ENCODE measurements around the gene TTC1. TPM values are rescaled to one million over a fixed set of nuclear protein-coding genes. Genes with fewer than 3 reads are reported as not detected.

TTC1 gene
- total RNA-seq (100 to 1,000 TPM in 1 of 9 donors, 10 to 100 TPM in 8; 58.9 to 115 (median 79.8) TPM), polyA plus RNA-seq (100 to 1,000 TPM in 1 of 2 donors, 10 to 100 TPM in 1; 87.8 to 109 TPM)
- long read RNA-seq, donor 1, transcript TTC1-204 (5 exons, 1,119 nt): minor isoform, 22 of 62 reads
- long read RNA-seq, donor 1, transcript TTC1-201 (8 exons, 1,467 nt): major isoform, 28 of 62 reads
- long read RNA-seq, donor 1, transcript TTC1-205 (8 exons, 1,432 nt): minor isoform, 5 of 62 reads
- long read RNA-seq, donor 1, partial matches to known transcripts: 4 of 62 reads
- long read RNA-seq, donor 1, other reads (novel, unspliced or antisense): 3 of 62 reads
- long read RNA-seq, donor 2, transcript TTC1-204 (5 exons, 1,119 nt): minor isoform, 20 of 147 reads
- long read RNA-seq, donor 2, transcript TTC1-201 (8 exons, 1,467 nt): major isoform, 110 of 147 reads
- long read RNA-seq, donor 2, transcript TTC1-205 (8 exons, 1,432 nt): minor isoform, 12 of 147 reads
- long read RNA-seq, donor 2, partial matches to known transcripts: 3 of 147 reads
- long read RNA-seq, donor 2, other reads (novel, unspliced or antisense): 2 of 147 reads
- long read RNA-seq, donor 3, transcript TTC1-201 (8 exons, 1,467 nt): major isoform, 36 of 50 reads
- long read RNA-seq, donor 3, transcript TTC1-205 (8 exons, 1,432 nt): minor isoform, 6 of 50 reads
- long read RNA-seq, donor 3, partial matches to known transcripts: 3 of 50 reads
- long read RNA-seq, donor 3, other reads (novel, unspliced or antisense): 1 of 50 reads

DNA sequence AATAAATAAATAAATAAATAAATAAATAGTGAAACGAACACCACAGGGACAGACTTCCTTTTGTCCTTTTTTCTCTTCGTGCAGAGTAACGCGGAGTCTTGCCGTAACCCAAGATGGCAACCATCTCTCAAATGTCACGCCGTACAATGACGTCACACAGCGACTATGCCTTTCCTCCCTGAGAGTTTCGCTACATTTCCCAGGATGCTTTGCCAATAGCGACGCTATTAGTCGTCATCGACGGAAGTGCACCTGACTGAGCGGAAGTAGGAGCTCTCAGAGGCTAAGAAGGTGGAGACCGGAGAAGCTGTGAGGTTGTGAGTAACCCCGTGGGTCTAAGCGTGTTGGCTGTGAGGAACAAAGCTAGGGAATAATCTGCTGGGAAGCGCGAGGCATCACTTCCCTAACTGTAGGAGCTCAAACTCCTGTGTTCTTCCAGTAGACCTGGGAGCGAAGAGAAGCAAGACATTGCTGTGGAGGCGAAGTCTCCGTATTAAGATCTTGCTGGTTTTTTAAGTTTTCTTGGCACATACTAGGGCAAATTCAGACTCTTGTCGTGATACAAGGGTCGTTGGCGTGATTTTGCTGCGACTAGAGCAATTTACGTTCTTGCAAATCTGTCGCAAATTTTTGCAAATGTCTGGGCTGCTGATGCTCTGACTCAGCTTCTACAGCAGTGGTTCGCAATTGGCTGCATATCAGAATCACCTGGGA lies at the start of gene TTC1:
Gene TTC1 (plus strand): TSS at position 263 of the 714 bp plus-strand sequence. CDS start 1,390 bp downstream, outside the sequence.
- WGBS, 4 donors: 0 to 1% (median 0%) methylated on average over 28 to 31 of the region's 31 CpGs
- TF ChIP-seq CTCF (IDR thresholded peaks at IDR 0.05) (no peak), POLR2A (IDR thresholded peaks at IDR 0.05) (peak in 1 of 2 donors; percentile 79)
- intact Hi-C loops (cut with DNase I): no loop called here
- Histone ChIP-seq H3K27ac (peak within 1 kb of the TSS in 11 of 12 donors; percentile 59 to 90 (median 84)), H3K9me3 (no peaks in the 10 kb centered on the region), H3K4me1 (peaks cover 4 to 25% (median 18%) of the 10 kb centered on the region in 12 donors), H3K27me3 (no peaks in the 10 kb centered on the region), H3K4me3 (peak within 1 kb of the TSS; percentile 72 to 99 (median 86)), H3K36me3 (peaks cover 0 to 38% (median 28%) of the 10 kb centered on the region in 9 donors)
- DNase-seq (peak; percentile 90 to 98 (median 96)), ATAC-seq (peak; percentile 97 to 99 (median 98))

DNA sequence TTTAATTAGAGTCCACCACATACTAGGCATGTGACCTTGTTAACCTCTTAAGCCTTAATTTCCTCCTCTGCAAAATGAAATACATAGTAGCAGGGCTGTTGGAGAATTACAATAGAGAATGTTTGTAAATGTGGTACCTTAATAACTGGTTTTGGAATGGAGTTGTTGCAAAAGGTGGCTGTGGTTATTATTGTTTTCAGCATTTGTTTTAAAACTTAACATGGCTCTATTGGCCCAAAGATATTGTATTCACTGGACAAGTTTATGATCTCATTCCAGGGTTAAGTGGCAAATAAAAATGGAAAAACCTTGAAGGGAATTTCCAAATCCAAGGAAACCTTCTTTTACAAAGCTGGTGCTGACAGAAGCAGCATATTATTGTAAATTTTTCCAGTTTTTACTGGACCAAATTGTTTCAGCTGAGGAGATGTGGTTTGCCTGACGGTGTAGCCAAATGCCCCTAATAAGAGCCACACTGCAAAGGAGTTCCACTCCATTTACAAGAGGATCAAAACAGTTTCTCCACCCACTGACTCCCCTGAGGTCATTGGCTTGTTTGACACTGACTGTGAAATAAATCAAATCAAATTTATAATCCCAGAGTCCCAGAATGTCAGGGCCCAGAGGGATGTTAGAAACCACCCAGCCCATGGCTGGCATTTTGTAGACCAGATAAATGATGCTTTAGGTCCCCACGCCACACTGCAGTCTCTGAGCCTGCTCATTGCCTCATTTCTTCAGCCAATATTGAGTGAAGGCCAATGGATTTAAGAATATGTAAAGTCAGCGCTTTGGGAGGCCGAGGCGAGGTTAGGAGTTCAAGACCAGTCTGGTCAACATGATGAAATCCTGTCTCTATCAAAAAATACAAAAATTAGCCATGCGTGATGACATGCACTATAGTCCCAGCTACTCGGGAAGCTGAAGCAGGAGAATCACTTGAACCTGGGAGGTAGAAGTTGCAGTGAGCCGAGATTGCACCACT lies 47.5 kb upstream of the TTC1 start:
- TF ChIP-seq POLR2A (IDR thresholded peaks at IDR 0.05): no peak
- TF ChIP-seq CTCF (IDR thresholded peaks at IDR 0.05): no peak
- intact Hi-C loops (cut with DNase I): loop anchor here in 4 of 10 donors (10.0 kb wide), 2 partner anchors 447 to 517 kb away; no protein-coding TSS in a partner anchor
- ATAC-seq (no peak), DNase-seq (no peak)
- Histone ChIP-seq H3K4me1 (peaks cover 0 to 4% (median 0%) of the 10 kb centered on the region in 12 donors), H3K9me3 (no peaks in the 10 kb centered on the region), H3K4me3 (no peak overlapping the region), H3K27ac (no peak overlapping the region), H3K36me3 (no peaks in the 10 kb centered on the region), H3K27me3 (peaks cover 0 to 3% (median 0%) of the 10 kb centered on the region in 9 donors)
- WGBS, 4 donors: 89 to 94% (median 93%) methylated on average over 8 of the region's 8 CpGs

- TF ChIP-seq POLR2A (IDR thresholded peaks at IDR 0.05): no peak
- no peak for TF ChIP-seq CTCF (IDR thresholded peaks at IDR 0.05)
- 70 to 92% (median 87%) methylated on average over 4 of the region's 4 CpGs for WGBS, 4 donors
- Histone ChIP-seq H3K4me3 (no peak overlapping the region), H3K36me3 (no peaks in the 10 kb centered on the region), H3K9me3 (no peaks in the 10 kb centered on the region), H3K27ac (no peak overlapping the region), H3K4me1 (peaks cover 0 to 4% (median 0%) of the 10 kb centered on the region in 12 donors), H3K27me3 (peaks cover 0 to 7% (median 0%) of the 10 kb centered on the region in 9 donors)
- intact Hi-C loops (cut with DNase I): loop anchor here in 4 of 10 donors (10.0 kb wide), 2 partner anchors 447 to 517 kb away; no protein-coding TSS in a partner anchor
- no peak for ATAC-seq
- no peak for DNase-seq
Measured at GRCh38 chr5:159962214-159962613, 46.7 kb upstream of the TTC1 start.

All from heart left ventricle (tissue), 16 donors.